Smooth muscle cell (in vitro differentiated cells): Measurements from ENCODE around the gene NGEF. TPM values are rescaled to one million over a fixed set of nuclear protein-coding genes. Genes with fewer than 3 reads are reported as not detected.
A peak's percentile ranks its signal among the peaks of the same experiment; 100 is the strongest.

ENCODE experiments used
- DNase-seq: peaks from one replicate; lab custom pipeline; 2025; ENCODE audit not compliant: unreplicated experiment; lab: John Stamatoyannopoulos, UW
- H2AFZ ChIP-seq: fragments of 200-600 bp; sonication (generic); 2 replicates; pipeline ENCODE4 v1.6.0; 2016; ENCODE audit warnings: antibody characterized with exemption, low read depth, mild to moderate bottlenecking
- H3F3A ChIP-seq: fragments of 200-600 bp; sonication (generic); 2 replicates; pipeline ENCODE4 v1.6.0; 2017; ENCODE audit warnings: antibody characterized with exemption, low read depth
- H3K27ac ChIP-seq: fragments of 200-600 bp; sonication (generic); 2 replicates; pipeline ENCODE4 v1.5.1; 2016; ENCODE audit warnings: low read depth, mild to moderate bottlenecking
- H3K27me3 ChIP-seq: fragments of 200-600 bp; sonication (generic); 2 replicates; pipeline ENCODE4 v1.6.1; 2016; ENCODE audit warnings: low read depth, mild to moderate bottlenecking
- H3K36me3 ChIP-seq: fragments of 200-600 bp; sonication (generic); 2 replicates; pipeline ENCODE4 v1.5.1; 2016; ENCODE audit warnings: low read depth
- H3K4me1 ChIP-seq: fragments of 200-600 bp; sonication (generic); 2 replicates; pipeline ENCODE4 v1.5.1; 2016; ENCODE audit warnings: low read depth
- H3K4me2 ChIP-seq: fragments of 200-600 bp; sonication (generic); 2 replicates; pipeline ENCODE4 v1.6.0; 2016; ENCODE audit warnings: mild to moderate bottlenecking
- H3K4me3 ChIP-seq: fragments of 200-600 bp; sonication (generic); 2 replicates; pipeline ENCODE4 v1.5.1; 2016; ENCODE audit warnings: mild to moderate bottlenecking
- H3K79me2 ChIP-seq: fragments of 200-600 bp; sonication (generic); 2 replicates; pipeline ENCODE4 v1.6.0; 2016; ENCODE audit warnings: low read depth, mild to moderate bottlenecking
- H3K9ac ChIP-seq: fragments of 200-600 bp; sonication (generic); 2 replicates; pipeline ENCODE4 v1.6.0; 2016; ENCODE audit warnings: low read depth
- H3K9me3 ChIP-seq: fragments of 200-600 bp; sonication (generic); replicated peaks from 2 replicates; pipeline ENCODE4 v1.5.1; 2016; ENCODE audit warnings: low read depth
- H4K20me1 ChIP-seq: fragments of 200-600 bp; sonication (generic); 2 replicates; pipeline ENCODE4 v1.6.0; 2016; ENCODE audit warnings: low read depth
- WGBS: methylation state at CpG from one replicate; pipeline ENCODE4 v1.1.7; 2016; ENCODE audit warnings: low lambda C conversion rate; 5-methylcytosine and 5-hydroxymethylcytosine counted together
- polyA plus RNA-seq: library from polyadenylated mRNA; unstranded; fragments of >200 nt; fragmentation: Nextera tagmentation; extraction: Ambion mirVana; gene quantifications from 2 replicates; pipeline ENCODE4 v1.2.1, GENCODE V29; 2016
- total RNA-seq: library from RNA; depleted of rRNA; stranded (reverse); fragments of >200 nt; gene quantifications from 2 replicates; pipeline ENCODE4 v1.2.3, GENCODE V29; 2014
- TF ChIP-seq, protein P1 (sequence below): fragments of 200-600 bp; sonication (generic); IDR thresholded peaks from 2 replicates; pipeline ENCODE4 v1.5.1; 2017; ENCODE audit warnings: borderline replicate concordance, mild to moderate bottlenecking, antibody characterized with exemption; ENCODE audit not compliant: insufficient read depth, poor library complexity, severe bottlenecking

NGEF gene
- total and polyA plus RNA-seq, 2 experiments from 2014 or later: 0.09 TPM; not detected in 1

DNA sequence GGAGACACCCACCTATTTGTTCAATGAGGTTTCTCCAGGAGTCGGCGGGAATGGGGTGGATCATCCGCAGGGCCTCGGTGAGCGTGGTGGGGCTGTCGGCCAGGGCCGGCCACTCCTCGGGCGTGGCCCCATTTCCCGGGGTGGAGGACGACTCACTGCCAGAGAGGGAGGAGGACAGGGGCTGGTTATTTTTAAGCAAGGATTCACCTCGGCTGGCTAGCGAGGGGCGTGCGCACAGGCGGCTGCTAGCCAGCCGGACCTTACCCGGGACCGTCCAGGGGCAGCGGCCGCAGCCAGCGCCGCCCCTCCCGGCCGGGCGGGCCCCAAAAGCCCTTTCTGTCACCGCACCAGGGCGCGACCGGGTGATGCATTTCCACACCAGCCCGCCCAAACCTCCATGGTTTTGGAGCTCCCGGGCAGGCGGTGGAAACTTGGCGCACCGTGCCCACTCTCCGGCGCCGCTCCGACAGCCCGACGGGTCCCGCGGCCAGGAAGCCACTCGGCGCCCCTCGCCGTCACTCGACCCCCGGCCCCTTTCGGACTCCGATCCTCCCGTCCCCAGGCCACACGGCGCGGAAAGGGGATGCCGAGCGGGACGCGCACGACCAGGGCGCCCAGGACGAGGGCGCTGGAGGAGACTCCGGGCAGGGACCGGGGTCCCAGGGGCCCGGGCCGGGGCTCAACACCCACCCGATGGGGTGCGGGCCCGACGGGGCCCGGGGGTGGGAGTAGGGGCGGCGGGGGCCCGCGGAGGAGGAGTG, 85.8 kb downstream of the NGEF start:
- Histone ChIP-seq H3K4me2 (peak overlapping the region; percentile 89), H3K9me3 (no peaks in the 10 kb centered on the region), H3K79me2 (no peaks in the 10 kb centered on the region), H4K20me1 (no peaks in the 10 kb centered on the region), H3F3A (no peaks in the 10 kb centered on the region), H3K27me3 (peaks cover 72% of the 10 kb centered on the region), H3K9ac (no peak overlapping the region), H3K4me3 (peak overlapping the region; percentile 42), H3K4me1 (peaks cover 28% of the 10 kb centered on the region), H2AFZ (no peak overlapping the region), H3K27ac (no peak overlapping the region), H3K36me3 (no peaks in the 10 kb centered on the region)
- no peak for DNase-seq
- 10% methylated on average over 64 of the region's 76 CpGs for WGBS
- TF ChIP-seq, protein P1, sequence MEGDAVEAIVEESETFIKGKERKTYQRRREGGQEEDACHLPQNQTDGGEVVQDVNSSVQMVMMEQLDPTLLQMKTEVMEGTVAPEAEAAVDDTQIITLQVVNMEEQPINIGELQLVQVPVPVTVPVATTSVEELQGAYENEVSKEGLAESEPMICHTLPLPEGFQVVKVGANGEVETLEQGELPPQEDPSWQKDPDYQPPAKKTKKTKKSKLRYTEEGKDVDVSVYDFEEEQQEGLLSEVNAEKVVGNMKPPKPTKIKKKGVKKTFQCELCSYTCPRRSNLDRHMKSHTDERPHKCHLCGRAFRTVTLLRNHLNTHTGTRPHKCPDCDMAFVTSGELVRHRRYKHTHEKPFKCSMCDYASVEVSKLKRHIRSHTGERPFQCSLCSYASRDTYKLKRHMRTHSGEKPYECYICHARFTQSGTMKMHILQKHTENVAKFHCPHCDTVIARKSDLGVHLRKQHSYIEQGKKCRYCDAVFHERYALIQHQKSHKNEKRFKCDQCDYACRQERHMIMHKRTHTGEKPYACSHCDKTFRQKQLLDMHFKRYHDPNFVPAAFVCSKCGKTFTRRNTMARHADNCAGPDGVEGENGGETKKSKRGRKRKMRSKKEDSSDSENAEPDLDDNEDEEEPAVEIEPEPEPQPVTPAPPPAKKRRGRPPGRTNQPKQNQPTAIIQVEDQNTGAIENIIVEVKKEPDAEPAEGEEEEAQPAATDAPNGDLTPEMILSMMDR: no peak

DNA sequence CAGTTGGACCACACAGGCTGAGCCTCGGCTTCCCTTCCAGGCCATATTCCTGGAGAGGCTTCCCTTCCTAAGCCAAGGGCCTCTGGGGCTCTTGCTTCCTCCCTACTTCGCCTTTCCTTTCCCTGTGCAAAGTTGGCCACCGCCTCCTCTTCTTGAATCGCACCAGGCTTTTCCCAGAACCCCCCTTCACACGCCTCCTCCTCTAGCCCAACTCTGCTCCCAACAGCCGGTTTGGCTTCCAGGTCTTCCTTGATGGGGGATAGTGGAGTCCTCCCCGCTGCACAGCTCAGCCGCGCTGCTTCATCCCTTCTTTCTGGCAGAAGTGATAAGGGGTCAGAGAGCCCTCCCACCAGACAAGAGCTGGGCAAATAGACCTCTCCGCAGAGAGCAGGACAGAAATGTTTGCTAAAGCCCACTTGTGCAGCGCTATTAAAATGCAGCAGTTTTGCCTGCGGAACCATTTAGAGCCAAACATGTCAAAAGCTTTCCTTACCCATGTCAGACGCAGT, 86.6 kb downstream of the NGEF start:
- Histone ChIP-seq H3F3A (no peaks in the 10 kb centered on the region), H3K4me2 (peak overlapping the region; percentile 89), H3K79me2 (no peaks in the 10 kb centered on the region), H4K20me1 (no peaks in the 10 kb centered on the region), H3K36me3 (no peaks in the 10 kb centered on the region), H3K27me3 (peaks cover 71% of the 10 kb centered on the region), H3K27ac (no peak overlapping the region), H2AFZ (no peak overlapping the region), H3K9me3 (no peaks in the 10 kb centered on the region), H3K4me1 (peaks cover 28% of the 10 kb centered on the region), H3K9ac (no peak overlapping the region), H3K4me3 (no peak overlapping the region)
- no peak for DNase-seq
- WGBS: 36% methylated on average over 13 of the region's 13 CpGs
- TF ChIP-seq, protein P1: no peak

GRCh38 chr2:232925821-232926156, 87.3 kb downstream of the NGEF start:
- H3K79me2 ChIP-seq: no peaks in the 10 kb centered on the region
- peaks cover 28% of the 10 kb centered on the region for H3K4me1 ChIP-seq
- H4K20me1 ChIP-seq: no peaks in the 10 kb centered on the region
- DNase-seq: no peak
- TF ChIP-seq, protein P1: no peak
- no peaks in the 10 kb centered on the region for H3K36me3 ChIP-seq
- no peak overlapping the region for H3K4me2 ChIP-seq
- no peak overlapping the region for H3K4me3 ChIP-seq
- H3K27me3 ChIP-seq: peaks cover 67% of the 10 kb centered on the region
- H3F3A ChIP-seq: no peaks in the 10 kb centered on the region
- H3K9me3 ChIP-seq: no peaks in the 10 kb centered on the region
- H3K27ac ChIP-seq: no peak overlapping the region
- no peak overlapping the region for H3K9ac ChIP-seq
- WGBS: 77% methylated on average over 11 of the region's 11 CpGs
- no peak overlapping the region for H2AFZ ChIP-seq
